ENCODE measurements around the gene APEX2. TPM values are rescaled to one million over a fixed set of nuclear protein-coding genes. Genes with fewer than 3 reads are reported as not detected.

The APEX2 gene
- total and polyA plus RNA-seq, 3 donors from 2014 or later: 10.4 to 16.6 (median 13.1) TPM

- TF ChIP-seq CTCF (IDR thresholded peaks at IDR 0.05) (no peak), POLR2A (IDR thresholded peaks at IDR 0.05) (no peak)
- H3K4me1 ChIP-seq: no peaks in the 10 kb centered on the region
- no peak for DNase-seq
- no peaks in the 10 kb centered on the region for H3K9me3 ChIP-seq
- intact Hi-C loops (cut with DNase I; ENCODE audit: low total_unique reads): no loop called here
- H3K27ac ChIP-seq: no peak overlapping the region
- no peaks in the 10 kb centered on the region for H3K36me3 ChIP-seq (ENCODE audit: low read depth, missing control alignments)
- WGBS, 2 donors: 57 to 93% methylated on average over 1 to 4 of the region's 4 CpGs
- H3K4me3 ChIP-seq: no peak overlapping the region
- no peaks in the 10 kb centered on the region for H3K27me3 ChIP-seq
Measured at GRCh38 chrX:55028040-55028439, 27.9 kb downstream of the APEX2 start.

- no peak overlapping the region for H3K4me3 ChIP-seq
- intact Hi-C loops (cut with DNase I; ENCODE audit: low total_unique reads): no loop called here
- H3K9me3 ChIP-seq: no peaks in the 10 kb centered on the region
- no peaks in the 10 kb centered on the region for H3K36me3 ChIP-seq (ENCODE audit: low read depth, missing control alignments)
- TF ChIP-seq CTCF (IDR thresholded peaks at IDR 0.05): no peak
- no peak overlapping the region for H3K27ac ChIP-seq
- H3K27me3 ChIP-seq: no peaks in the 10 kb centered on the region
- no peaks in the 10 kb centered on the region for H3K4me1 ChIP-seq
- no peak for DNase-seq
Measured at GRCh38 chrX:55028611-55029010, 28.4 kb downstream of the APEX2 start.

- Histone ChIP-seq H3K4me3 (no peak overlapping the region), H3K36me3 (ENCODE audit: low read depth, missing control alignments) (no peaks in the 10 kb centered on the region), H3K27ac (no peak overlapping the region), H3K27me3 (no peaks in the 10 kb centered on the region), H3K9me3 (no peaks in the 10 kb centered on the region), H3K4me1 (no peaks in the 10 kb centered on the region)
- TF ChIP-seq POLR2A (IDR thresholded peaks at IDR 0.05) (no peak), CTCF (IDR thresholded peaks at IDR 0.05) (no peak)
- 86 to 90% methylated on average over 2 of the region's 2 CpGs for WGBS, 2 donors
- intact Hi-C loops (cut with DNase I; ENCODE audit: low total_unique reads): no loop called here
- no peak for DNase-seq
Measured at GRCh38 chrX:55029291-55029690, 29.1 kb downstream of the APEX2 start.

GRCh38 chrX:55030271-55031205, 30.4 kb downstream of the APEX2 start, which contains the start of gene ALAS2:
TSS of gene ALAS2 (minus strand) at chrX:55030977. CDS start at chrX:55026000, 4,977 bp downstream.
- no peak within 1 kb of the TSS for H3K4me3 ChIP-seq
- intact Hi-C loops (cut with DNase I; ENCODE audit: low total_unique reads): no loop called here
- DNase-seq: no peak
- 76 to 77% methylated on average over 5 to 7 of the region's 7 CpGs for WGBS, 2 donors
- no peaks in the 10 kb centered on the region for H3K4me1 ChIP-seq
- no peaks in the 10 kb centered on the region for H3K36me3 ChIP-seq (ENCODE audit: low read depth, missing control alignments)
- no peak within 1 kb of the TSS for H3K27ac ChIP-seq
- H3K27me3 ChIP-seq: no peaks in the 10 kb centered on the region
- no peaks in the 10 kb centered on the region for H3K9me3 ChIP-seq
- TF ChIP-seq CTCF (IDR thresholded peaks at IDR 0.05) (no peak), POLR2A (IDR thresholded peaks at IDR 0.05) (no peak)

- WGBS, 2 donors: 77 to 82% methylated on average over 2 of the region's 2 CpGs
- Histone ChIP-seq H3K4me3 (no peak overlapping the region), H3K27ac (no peak overlapping the region), H3K27me3 (no peaks in the 10 kb centered on the region), H3K9me3 (no peaks in the 10 kb centered on the region), H3K4me1 (no peaks in the 10 kb centered on the region), H3K36me3 (ENCODE audit: low read depth, missing control alignments) (no peaks in the 10 kb centered on the region)
- no peak for TF ChIP-seq POLR2A (IDR thresholded peaks at IDR 0.05)
- TF ChIP-seq CTCF (IDR thresholded peaks at IDR 0.05): no peak
- no peak for DNase-seq
- intact Hi-C loops (cut with DNase I; ENCODE audit: low total_unique reads): no loop called here
Measured at GRCh38 chrX:55033429-55033828, 33.3 kb downstream of the APEX2 start.

All from testis (tissue), 3 donors.